Ishikawa (cell line): Measurements from ENCODE around the gene GTF2I.
A peak's percentile ranks its signal among the peaks of the same experiment; 100 is the strongest.

ENCODE experiments used
- CEBPB ChIP-seq: IDR thresholded peaks from 2 replicates; pipeline ENCODE4 v1.6.1; 2012
- CREB1 ChIP-seq: IDR thresholded peaks from 2 replicates; pipeline ENCODE4 v1.6.1; 2012; ENCODE audit warnings: low read depth
- EGR1 ChIP-seq: IDR thresholded peaks from 2 replicates; pipeline ENCODE4 v1.6.1; 2012
- EP300 ChIP-seq: IDR thresholded peaks from 2 replicates; pipeline ENCODE4 v1.6.1; 2012; ENCODE audit warnings: borderline replicate concordance
- FOXM1 ChIP-seq: IDR thresholded peaks from 2 replicates; pipeline ENCODE4 v1.6.1; 2012; ENCODE audit warnings: low read depth, borderline replicate concordance
- NFIC ChIP-seq: IDR thresholded peaks from 2 replicates; pipeline ENCODE4 v1.6.1; 2012
- RAD21 ChIP-seq: IDR thresholded peaks from 2 replicates; pipeline ENCODE4 v1.6.1; 2012; ENCODE audit warnings: low read depth
- REST ChIP-seq: IDR thresholded peaks from 2 replicates; pipeline ENCODE4 v1.6.1; 2012; ENCODE audit warnings: low read depth, mild to moderate bottlenecking
- TAF1 ChIP-seq: IDR thresholded peaks from 2 replicates; pipeline ENCODE4 v1.6.1; 2012; ENCODE audit warnings: low read depth, mild to moderate bottlenecking
- TCF12 ChIP-seq: IDR thresholded peaks from 2 replicates; pipeline ENCODE4 v1.6.1; 2012; ENCODE audit warnings: low read depth
- TEAD4 ChIP-seq: IDR thresholded peaks from 2 replicates; pipeline ENCODE4 v1.6.1; 2012
- YY1 ChIP-seq: IDR thresholded peaks from 2 replicates; pipeline ENCODE4 v1.6.1; 2012; ENCODE audit warnings: low read depth
- ZBTB7A ChIP-seq: IDR thresholded peaks from 2 replicates; pipeline ENCODE4 v1.6.1; 2012; ENCODE audit warnings: low read depth
- TF ChIP-seq, protein P1 (sequence below): IDR thresholded peaks from 2 replicates; pipeline ENCODE4 v1.6.1; 2012
- TF ChIP-seq, protein P2 (sequence below): IDR thresholded peaks from 2 replicates; pipeline ENCODE4 v1.6.1; 2012

Gene GTF2I

GRCh38 chr7:74655768-74656440, 1.6 kb upstream of the GTF2I start:
- TF ChIP-seq EP300 (no peak), NFIC (no peak), TCF12 (no peak), YY1 (no peak), EGR1 (no peak), CREB1 (no peak)
- TF ChIP-seq, protein P1, sequence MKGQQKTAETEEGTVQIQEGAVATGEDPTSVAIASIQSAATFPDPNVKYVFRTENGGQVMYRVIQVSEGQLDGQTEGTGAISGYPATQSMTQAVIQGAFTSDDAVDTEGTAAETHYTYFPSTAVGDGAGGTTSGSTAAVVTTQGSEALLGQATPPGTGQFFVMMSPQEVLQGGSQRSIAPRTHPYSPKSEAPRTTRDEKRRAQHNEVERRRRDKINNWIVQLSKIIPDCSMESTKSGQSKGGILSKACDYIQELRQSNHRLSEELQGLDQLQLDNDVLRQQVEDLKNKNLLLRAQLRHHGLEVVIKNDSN = 0 out of 2 replicates have a peak, but pooled peaks have one; percentile 3

DNA sequence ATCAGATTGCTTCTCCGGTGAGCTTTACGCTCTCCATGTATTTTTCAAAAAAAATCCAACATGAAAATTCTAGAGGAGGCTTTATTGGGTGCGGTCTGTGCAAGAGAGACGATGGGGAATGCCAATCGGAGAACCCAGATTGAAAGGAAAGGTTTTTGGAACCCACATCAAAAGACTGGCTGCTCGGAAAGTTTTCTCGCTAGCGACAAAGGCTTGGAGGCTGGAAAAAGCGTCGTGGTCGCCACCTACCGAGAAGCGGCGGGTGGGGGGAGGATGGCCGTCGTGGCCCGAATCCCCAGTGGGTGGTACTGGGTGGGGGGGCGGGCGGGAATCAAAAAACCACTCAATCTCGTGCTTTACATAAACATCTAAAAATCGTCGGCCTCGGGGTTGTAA, 1.1 kb upstream of the GTF2I start:
- TF ChIP-seq NFIC = no peak
- TF ChIP-seq FOXM1 = no peak
- peak; percentile 38 for TF ChIP-seq RAD21
- TF ChIP-seq CREB1 = no peak

DNA sequence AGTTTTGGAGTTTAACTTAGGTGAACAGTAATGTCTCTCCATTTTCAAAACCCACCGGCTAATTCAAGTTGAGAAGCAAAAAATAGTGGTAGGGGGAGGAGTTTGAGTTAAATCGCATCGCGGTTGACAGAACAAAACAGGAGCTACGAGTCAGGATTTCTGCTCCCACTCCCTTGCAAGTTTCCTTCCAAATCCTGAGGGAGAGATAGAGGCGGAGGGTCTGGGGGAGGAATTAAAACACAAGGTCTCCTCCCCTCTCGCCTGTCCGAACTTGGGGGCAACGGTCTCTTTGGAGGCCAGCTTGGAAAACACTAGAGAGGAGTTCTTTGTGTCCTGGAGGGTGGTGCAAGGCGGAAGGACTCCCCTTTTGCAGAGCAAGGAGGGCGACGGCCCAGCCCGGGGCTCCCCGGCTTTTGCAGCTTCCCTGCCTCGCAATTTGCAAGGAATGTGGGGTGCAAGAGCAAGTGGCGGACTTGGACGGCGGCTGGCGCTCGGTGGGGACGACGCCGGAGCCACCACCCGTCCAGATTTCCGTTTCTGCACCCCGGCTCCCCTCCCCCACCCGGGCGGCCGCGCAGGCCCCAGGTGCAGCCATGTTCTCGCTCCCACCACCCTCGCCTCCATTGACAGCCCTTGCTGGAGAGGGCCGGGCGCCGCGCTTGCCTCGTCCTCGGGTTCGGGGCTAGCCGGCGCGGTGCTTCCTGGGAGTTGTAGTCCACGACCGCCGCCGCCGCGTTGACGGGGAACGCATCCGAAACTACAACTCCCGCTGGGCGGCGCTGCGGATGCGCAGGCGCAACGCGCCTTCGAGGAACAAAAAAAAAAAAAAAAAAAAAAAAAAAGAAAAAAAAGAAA, 454 bp upstream of the GTF2I start:
- peak; percentile 98 for TF ChIP-seq TAF1
- TF ChIP-seq TCF12 = peak; percentile 67
- peak; percentile 13 for TF ChIP-seq TEAD4
- TF ChIP-seq, protein P1 = 0 out of 2 replicates have a peak, but pooled peaks have one; percentile 33
- peak; percentile 96 for TF ChIP-seq YY1
- no peak for TF ChIP-seq EP300
- no peak for TF ChIP-seq EGR1
- peak; percentile 51; the same call in 1 of the 2 replicates for TF ChIP-seq CREB1

GRCh38 chr7:74658178-74659004, 873 bp downstream of the GTF2I start:
- TF ChIP-seq, protein P2, sequence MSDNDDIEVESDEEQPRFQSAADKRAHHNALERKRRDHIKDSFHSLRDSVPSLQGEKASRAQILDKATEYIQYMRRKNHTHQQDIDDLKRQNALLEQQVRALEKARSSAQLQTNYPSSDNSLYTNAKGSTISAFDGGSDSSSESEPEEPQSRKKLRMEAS = peak; percentile 53; the same call in 1 of the 2 replicates
- TF ChIP-seq EGR1 (peak; percentile 80), CEBPB (no peak)

GRCh38 chr7:74665296-74665938, 7.9 kb downstream of the GTF2I start:
- TF ChIP-seq TAF1 (no peak), YY1 (no peak), TEAD4 (no peak), EGR1 (no peak), CEBPB (no peak), REST (no peak), ZBTB7A (no peak), EP300 (no peak), NFIC (no peak), FOXM1 (no peak), TCF12 (no peak), CREB1 (no peak), RAD21 (no peak)
- TF ChIP-seq, protein P1 = no peak
- TF ChIP-seq, protein P2 = no peak

DNA sequence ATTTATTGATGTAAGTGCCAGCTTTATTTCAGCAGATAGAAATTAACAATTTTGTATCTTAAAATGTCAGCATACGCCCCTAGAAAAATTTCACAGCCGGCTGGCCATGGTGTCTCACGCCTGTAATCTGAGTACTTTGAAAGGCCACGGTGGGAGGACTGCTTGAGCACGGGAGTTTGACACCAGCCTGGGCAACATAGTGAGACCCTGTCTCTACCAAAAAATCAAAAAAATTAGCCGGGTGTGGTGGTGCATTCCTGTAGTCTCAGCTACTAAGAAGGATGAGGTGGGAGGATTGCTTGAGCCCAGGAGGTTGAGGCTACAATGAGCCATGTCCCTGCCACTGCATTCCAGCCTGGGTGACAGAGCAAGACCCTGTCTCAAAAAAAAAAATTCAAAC, 14.1 kb downstream of the GTF2I start:
- TF ChIP-seq FOXM1 (no peak), CREB1 (no peak), REST (no peak), CEBPB (no peak), ZBTB7A (no peak), YY1 (no peak), EP300 (no peak), TCF12 (no peak), TEAD4 (no peak), EGR1 (no peak), RAD21 (no peak), TAF1 (no peak), NFIC (no peak)
- TF ChIP-seq, protein P1 = no peak
- TF ChIP-seq, protein P2 = no peak
